HL-60 (cell line): Measurements from ENCODE around the gene RGS10.

Experiments used
- DNase-seq, 2 experiments: peaks; one replicate each; pipeline ENCODE4 v3.0.0-alpha.2; 2010 to 2020; ENCODE audit warnings: low read depth in 1 of 2, low spot score in 1 of 2
- H3K27ac ChIP-seq: fragments of 250-450 bp; sonication (Bioruptor Pico); replicated peaks from 2 replicates; pipeline ENCODE4 v1.5.1; 2020; ENCODE audit warnings: mild to moderate bottlenecking, moderate library complexity
- H3K27me3 ChIP-seq: fragments of 250-450 bp; sonication (Bioruptor Pico); 2 replicates; pipeline ENCODE4 v1.5.1; 2021; ENCODE audit warnings: mild to moderate bottlenecking, moderate library complexity; ENCODE audit not compliant: insufficient read depth, poor library complexity, severe bottlenecking
- H3K4me3 ChIP-seq: replicated peaks from 2 replicates; pipeline ENCODE4 v1.5.1; 2011; ENCODE audit warnings: mild to moderate bottlenecking, control low read depth, low read length; ENCODE audit not compliant: insufficient read depth
- GABPA ChIP-seq: IDR thresholded peaks from 2 replicates; pipeline ENCODE4 v1.6.1; 2012; ENCODE audit warnings: low read depth
- POLR2AphosphoS5 ChIP-seq: IDR thresholded peaks from 2 replicates; pipeline ENCODE4 v1.6.1; 2012; ENCODE audit warnings: low read depth
- SPI1 ChIP-seq: IDR thresholded peaks from 2 replicates; pipeline ENCODE4 v1.6.1; 2012; ENCODE audit warnings: low read depth, mild to moderate bottlenecking, borderline replicate concordance
- TF ChIP-seq, protein P1 (sequence below): IDR thresholded peaks from 2 replicates; pipeline ENCODE4 v1.6.1; 2012; ENCODE audit warnings: low read depth; ENCODE audit not compliant: insufficient replicate concordance
- TF ChIP-seq, protein P2 (sequence below): IDR thresholded peaks from one replicate; pipeline ENCODE4 v1.5.1; 2011; ENCODE audit warnings: low read length, control low read depth, inconsistent platforms; ENCODE audit not compliant: insufficient read depth

RGS10 gene

DNA sequence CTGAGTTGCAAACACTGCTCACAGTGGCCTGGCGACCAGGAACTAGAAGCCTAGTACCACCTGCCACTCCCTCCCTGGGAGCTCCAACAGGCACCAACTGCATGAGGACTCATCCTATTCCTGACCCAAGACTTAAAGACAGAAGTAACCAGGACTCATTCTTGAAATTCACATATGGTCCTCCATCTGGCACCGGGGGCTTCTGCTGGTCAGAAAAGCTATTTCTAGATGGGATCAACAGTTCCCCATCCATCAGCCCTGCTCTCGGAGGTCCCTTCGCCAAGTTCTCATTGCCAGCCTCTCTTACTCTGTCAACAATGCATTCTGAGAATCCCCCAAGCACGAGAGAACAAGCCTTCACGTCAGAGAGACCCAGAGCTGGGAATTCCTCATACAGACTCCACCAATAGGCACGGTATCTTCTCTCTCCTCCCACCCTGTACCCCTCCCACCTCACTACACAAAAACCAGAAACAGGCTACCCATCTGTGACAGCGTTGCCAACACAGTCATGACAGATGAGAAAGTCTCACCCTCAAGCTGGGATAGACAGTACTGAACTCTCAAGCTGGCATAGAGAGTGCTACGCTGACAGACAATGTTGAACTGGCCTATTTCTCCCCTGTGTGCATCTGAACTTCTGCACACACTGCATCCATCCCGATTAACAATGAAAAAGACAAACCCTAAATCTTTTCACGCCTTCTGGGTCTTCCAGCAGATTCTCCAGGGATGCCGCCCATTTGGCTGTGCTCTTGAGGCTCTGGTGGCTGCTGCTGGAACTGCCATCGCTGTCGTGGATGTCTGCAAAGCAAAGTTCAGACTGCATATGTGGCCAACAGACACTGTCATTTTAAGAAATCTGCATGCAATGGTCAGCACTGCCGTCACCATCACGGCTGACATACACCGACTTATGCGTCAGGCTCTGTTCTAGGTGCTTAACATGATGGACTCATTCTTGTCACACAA is 15.6 kb downstream of the RGS10 start:
- TF ChIP-seq, protein P1, sequence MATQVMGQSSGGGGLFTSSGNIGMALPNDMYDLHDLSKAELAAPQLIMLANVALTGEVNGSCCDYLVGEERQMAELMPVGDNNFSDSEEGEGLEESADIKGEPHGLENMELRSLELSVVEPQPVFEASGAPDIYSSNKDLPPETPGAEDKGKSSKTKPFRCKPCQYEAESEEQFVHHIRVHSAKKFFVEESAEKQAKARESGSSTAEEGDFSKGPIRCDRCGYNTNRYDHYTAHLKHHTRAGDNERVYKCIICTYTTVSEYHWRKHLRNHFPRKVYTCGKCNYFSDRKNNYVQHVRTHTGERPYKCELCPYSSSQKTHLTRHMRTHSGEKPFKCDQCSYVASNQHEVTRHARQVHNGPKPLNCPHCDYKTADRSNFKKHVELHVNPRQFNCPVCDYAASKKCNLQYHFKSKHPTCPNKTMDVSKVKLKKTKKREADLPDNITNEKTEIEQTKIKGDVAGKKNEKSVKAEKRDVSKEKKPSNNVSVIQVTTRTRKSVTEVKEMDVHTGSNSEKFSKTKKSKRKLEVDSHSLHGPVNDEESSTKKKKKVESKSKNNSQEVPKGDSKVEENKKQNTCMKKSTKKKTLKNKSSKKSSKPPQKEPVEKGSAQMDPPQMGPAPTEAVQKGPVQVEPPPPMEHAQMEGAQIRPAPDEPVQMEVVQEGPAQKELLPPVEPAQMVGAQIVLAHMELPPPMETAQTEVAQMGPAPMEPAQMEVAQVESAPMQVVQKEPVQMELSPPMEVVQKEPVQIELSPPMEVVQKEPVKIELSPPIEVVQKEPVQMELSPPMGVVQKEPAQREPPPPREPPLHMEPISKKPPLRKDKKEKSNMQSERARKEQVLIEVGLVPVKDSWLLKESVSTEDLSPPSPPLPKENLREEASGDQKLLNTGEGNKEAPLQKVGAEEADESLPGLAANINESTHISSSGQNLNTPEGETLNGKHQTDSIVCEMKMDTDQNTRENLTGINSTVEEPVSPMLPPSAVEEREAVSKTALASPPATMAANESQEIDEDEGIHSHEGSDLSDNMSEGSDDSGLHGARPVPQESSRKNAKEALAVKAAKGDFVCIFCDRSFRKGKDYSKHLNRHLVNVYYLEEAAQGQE, result no peak
- TF ChIP-seq GABPA (no peak), POLR2AphosphoS5 (no peak), SPI1 (no peak)
- TF ChIP-seq, protein P2, sequence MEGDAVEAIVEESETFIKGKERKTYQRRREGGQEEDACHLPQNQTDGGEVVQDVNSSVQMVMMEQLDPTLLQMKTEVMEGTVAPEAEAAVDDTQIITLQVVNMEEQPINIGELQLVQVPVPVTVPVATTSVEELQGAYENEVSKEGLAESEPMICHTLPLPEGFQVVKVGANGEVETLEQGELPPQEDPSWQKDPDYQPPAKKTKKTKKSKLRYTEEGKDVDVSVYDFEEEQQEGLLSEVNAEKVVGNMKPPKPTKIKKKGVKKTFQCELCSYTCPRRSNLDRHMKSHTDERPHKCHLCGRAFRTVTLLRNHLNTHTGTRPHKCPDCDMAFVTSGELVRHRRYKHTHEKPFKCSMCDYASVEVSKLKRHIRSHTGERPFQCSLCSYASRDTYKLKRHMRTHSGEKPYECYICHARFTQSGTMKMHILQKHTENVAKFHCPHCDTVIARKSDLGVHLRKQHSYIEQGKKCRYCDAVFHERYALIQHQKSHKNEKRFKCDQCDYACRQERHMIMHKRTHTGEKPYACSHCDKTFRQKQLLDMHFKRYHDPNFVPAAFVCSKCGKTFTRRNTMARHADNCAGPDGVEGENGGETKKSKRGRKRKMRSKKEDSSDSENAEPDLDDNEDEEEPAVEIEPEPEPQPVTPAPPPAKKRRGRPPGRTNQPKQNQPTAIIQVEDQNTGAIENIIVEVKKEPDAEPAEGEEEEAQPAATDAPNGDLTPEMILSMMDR, result no peak
- Histone ChIP-seq H3K4me3 (no peak overlapping the region), H3K27me3 (no peaks in the 10 kb centered on the region), H3K27ac (no peak overlapping the region)
- DNase-seq, result no peak

DNA sequence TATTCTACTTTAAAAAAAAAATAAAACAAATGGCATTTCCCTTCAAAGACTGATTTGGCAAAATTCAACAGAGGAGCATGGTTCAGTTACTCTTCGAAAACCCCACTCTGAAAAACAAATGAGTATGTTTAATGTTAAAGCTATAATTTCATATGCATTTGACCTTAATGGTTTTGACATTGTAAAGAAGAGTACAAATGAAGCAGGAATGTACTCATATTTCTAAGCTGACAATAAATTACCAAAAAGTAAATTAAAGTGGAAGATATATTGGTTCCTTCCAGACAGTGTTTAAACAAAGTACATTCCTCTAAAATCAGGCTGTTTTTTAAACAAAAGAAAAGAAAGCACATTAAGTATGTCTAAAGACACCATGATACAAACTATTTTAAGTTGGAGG is 16.4 kb downstream of the RGS10 start:
- no peaks in the 10 kb centered on the region for H3K27me3 ChIP-seq
- TF ChIP-seq, protein P1, result no peak
- TF ChIP-seq, protein P2, result no peak
- TF ChIP-seq SPI1, result no peak
- no peak overlapping the region for H3K4me3 ChIP-seq
- no peak overlapping the region for H3K27ac ChIP-seq
- DNase-seq, result no peak

DNA sequence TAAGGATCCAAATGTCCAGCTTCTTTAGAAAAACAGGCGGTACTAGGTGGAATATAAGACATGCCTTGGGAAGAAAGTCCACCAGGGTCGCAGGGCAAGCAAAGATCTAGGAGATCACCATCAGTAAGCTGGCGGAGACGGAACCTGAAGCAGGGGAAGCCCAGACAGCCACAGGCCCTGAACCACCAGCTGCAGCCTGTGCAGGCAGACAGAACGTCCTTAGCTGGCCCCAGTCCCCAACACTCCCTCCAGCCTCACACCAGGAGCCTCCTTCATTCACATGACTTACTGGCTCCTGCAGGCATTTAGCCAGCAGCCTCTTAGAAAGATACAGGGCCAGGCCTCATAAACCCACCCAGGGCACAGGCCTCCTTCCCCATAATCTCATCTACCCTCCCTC is 17.4 kb downstream of the RGS10 start:
- Histone ChIP-seq H3K27ac (no peak overlapping the region), H3K4me3 (no peak overlapping the region), H3K27me3 (no peaks in the 10 kb centered on the region)
- DNase-seq, result no peak
- no peak for TF ChIP-seq POLR2AphosphoS5
- TF ChIP-seq, protein P2, result no peak
- TF ChIP-seq, protein P1, result no peak
- TF ChIP-seq SPI1, result no peak
- no peak for TF ChIP-seq GABPA
